NT2/D1 (cell line): ENCODE results near the gene GCGR.
A peak's percentile ranks its signal among the peaks of the same experiment; 100 is the strongest.

Source experiments
- DNase-seq: peaks from one replicate; pipeline ENCODE4 v3.0.0-alpha.2; 2011; ENCODE audit warnings: low read depth, low spot score
- H3K27me3 ChIP-seq: 2 replicates; pipeline ENCODE4 v1.6.0; 2011; ENCODE audit warnings: mild to moderate bottlenecking; ENCODE audit not compliant: insufficient read length, insufficient read depth
- H3K36me3 ChIP-seq: 2 replicates; pipeline ENCODE4 v1.6.1; 2011; ENCODE audit warnings: mild to moderate bottlenecking, low read length, mixed read lengths; ENCODE audit not compliant: insufficient read depth, insufficient read length
- H3K4me1 ChIP-seq: 2 replicates; pipeline ENCODE4 v1.5.1; 2011; ENCODE audit not compliant: insufficient read depth, insufficient read length
- H3K4me3 ChIP-seq: 2 replicates; pipeline ENCODE4 v1.5.1; 2011; ENCODE audit warnings: low read depth; ENCODE audit not compliant: insufficient read length
- H3K9ac ChIP-seq: 2 replicates; pipeline ENCODE4 v1.6.0; 2011; ENCODE audit warnings: low read depth; ENCODE audit not compliant: insufficient read length
- H3K9me3 ChIP-seq: 2 replicates; pipeline ENCODE4 v1.5.1; 2011; ENCODE audit warnings: mild to moderate bottlenecking, low read length; ENCODE audit not compliant: insufficient read depth
- SUZ12 ChIP-seq: IDR thresholded peaks from 2 replicates; pipeline ENCODE4 v1.6.1; 2011; ENCODE audit not compliant: insufficient read length, insufficient read depth; ENCODE audit errors: extremely low read depth
- YY1 ChIP-seq: IDR thresholded peaks from 2 replicates; pipeline ENCODE4 v1.6.1; 2011; ENCODE audit not compliant: insufficient read length, insufficient read depth
- ZNF274 ChIP-seq: IDR thresholded peaks from 2 replicates; pipeline ENCODE4 v1.6.1; 2011; ENCODE audit warnings: mild to moderate bottlenecking, low read depth, low read length

Gene GCGR

DNA sequence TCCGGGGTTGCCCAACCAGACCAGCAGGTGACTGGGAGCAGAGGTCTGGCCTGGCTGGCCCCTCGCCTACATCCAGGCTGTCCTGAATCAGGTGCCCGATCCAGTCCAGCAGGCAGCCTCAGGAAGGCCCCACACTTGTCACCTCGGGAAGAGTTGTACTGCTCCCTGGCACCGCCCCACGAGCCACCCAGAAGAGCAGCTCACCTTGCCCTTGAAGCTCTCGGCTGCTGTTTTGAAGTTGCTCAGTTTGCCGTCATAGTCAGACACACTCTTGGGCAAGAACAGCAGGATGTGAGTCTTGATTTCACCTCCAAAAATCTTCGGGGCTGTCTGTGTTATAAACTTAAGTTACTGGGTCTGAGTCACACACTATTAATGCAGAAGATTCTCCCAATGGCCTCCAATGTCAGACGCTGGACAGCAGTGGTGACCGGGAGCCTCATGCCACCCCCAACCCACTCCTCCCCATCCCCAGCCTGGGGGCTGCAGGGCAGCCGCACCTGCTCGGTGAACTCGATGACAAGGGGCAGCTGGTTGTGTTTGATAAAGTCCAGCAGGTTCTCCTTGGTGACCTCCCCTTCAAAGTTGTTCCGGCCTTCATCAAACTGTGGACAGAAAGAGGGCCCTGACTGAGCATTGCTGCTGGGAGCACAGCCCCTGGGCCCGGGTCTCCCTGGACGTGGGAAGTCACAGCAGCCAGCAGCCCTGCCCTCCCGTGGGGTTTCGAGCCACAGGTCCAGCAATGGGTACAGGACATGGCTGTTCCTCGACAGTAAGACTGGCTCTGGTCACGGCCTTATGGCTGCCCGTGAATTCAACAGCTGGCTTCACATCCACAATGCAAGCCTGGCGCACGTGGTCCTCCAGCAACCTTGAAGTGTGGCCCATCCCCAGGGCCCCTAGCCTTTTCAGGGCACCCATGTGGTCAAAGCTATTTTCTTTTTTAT is 43.1 kb downstream of the GCGR start:
- Histone ChIP-seq H3K4me3 (no peak overlapping the region), H3K9ac (no peak overlapping the region), H3K4me1 (peaks cover 7% of the 10 kb centered on the region), H3K36me3 (peaks cover 80% of the 10 kb centered on the region), H3K9me3 (no peaks in the 10 kb centered on the region), H3K27me3 (no peaks in the 10 kb centered on the region)
- TF ChIP-seq ZNF274 (no peak), YY1 (no peak), SUZ12 (no peak)
- no peak for DNase-seq

GRCh38 chr17:81849457-81849856 is 45.5 kb downstream of the GCGR start:
- no peak for DNase-seq
- peaks cover 5% of the 10 kb centered on the region for H3K4me1 ChIP-seq
- no peak for TF ChIP-seq ZNF274
- H3K27me3 ChIP-seq, result no peaks in the 10 kb centered on the region
- H3K9me3 ChIP-seq, result no peaks in the 10 kb centered on the region
- peaks cover 82% of the 10 kb centered on the region for H3K36me3 ChIP-seq
- no peak overlapping the region for H3K9ac ChIP-seq
- no peak overlapping the region for H3K4me3 ChIP-seq

DNA sequence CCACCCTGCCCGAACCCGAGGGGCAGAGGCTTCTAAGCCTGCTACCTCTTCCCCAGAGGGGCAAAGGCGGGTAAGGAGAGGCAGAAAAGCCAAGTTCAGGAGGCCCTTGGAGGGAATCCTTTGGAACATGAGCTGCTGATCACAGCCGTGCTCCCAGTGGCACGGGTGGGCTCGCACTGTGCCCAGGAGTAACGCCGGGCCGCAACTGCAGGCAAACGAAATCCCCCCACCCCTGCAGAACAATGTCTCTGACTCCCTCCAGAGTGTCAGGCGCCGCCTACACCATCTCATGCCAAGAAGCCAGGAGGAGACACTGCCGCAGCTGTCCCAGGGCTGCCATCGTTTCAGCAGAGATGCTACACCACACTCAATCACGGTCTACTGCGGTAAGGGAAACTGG is 47.5 kb downstream of the GCGR start:
- Histone ChIP-seq H3K4me1 (peaks cover 4% of the 10 kb centered on the region), H3K36me3 (peaks cover 81% of the 10 kb centered on the region), H3K9ac (no peak overlapping the region), H3K27me3 (no peaks in the 10 kb centered on the region), H3K4me3 (no peak overlapping the region), H3K9me3 (no peaks in the 10 kb centered on the region)
- no peak for DNase-seq
- TF ChIP-seq SUZ12 (no peak), YY1 (no peak), ZNF274 (no peak)

- no peak for DNase-seq
- H3K9me3 ChIP-seq, result no peaks in the 10 kb centered on the region
- no peak overlapping the region for H3K9ac ChIP-seq
- no peaks in the 10 kb centered on the region for H3K27me3 ChIP-seq
- no peak for TF ChIP-seq YY1
- no peak for TF ChIP-seq ZNF274
- no peak for TF ChIP-seq SUZ12
- peaks cover 4% of the 10 kb centered on the region for H3K4me1 ChIP-seq
- H3K36me3 ChIP-seq, result peaks cover 80% of the 10 kb centered on the region
- no peak overlapping the region for H3K4me3 ChIP-seq
Observed at GRCh38 chr17:81852237-81852636, 48.3 kb downstream of the GCGR start.

GRCh38 chr17:81854974-81855774 is 51.2 kb downstream of the GCGR start:
- DNase-seq, result no peak
- peaks cover 91% of the 10 kb centered on the region for H3K36me3 ChIP-seq

DNA sequence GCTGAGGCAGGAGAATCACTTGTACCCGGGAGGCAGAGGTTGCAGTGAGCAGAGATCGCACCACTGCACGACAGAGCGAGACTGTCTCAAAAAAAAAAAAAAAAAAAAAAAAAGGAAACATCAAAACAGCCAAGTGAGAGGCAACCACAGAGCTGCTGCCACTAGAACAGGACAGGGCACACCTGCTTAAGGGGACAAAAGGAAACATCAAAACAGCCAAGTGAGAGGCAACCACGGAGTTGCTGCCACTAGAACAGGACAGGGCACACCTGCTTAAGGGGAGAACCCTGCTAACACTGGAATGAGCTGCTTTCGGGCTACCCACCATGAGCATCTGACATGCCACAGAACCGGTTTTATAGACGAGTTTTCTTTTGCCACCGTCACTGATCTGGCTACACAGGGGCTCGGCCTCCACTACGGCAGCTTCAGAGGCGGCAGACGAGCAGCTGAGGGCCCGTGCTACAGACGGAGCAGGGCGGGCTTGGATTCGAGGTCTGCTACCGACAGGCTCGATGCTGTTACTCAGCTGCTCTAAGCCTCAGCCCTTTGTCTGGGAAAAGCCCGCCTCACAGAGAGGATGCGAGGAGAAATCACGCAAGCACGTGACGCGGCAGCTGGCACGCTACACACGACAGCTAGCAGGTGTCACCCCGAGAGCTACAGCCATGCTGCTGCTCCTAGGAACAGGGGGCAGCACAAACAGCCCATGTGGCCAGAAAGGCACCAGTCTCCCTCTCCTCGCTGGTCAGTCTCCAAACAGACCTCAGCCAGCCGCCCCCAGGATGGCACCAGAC is 54.4 kb downstream of the GCGR start:
- no peaks in the 10 kb centered on the region for H3K9me3 ChIP-seq
- H3K36me3 ChIP-seq, result peaks cover 74% of the 10 kb centered on the region
- H3K4me3 ChIP-seq, result peak overlapping the region; percentile 79
- DNase-seq, result no peak
- peaks cover 15% of the 10 kb centered on the region for H3K4me1 ChIP-seq
- H3K27me3 ChIP-seq, result no peaks in the 10 kb centered on the region
- TF ChIP-seq YY1 (no peak), SUZ12 (no peak), ZNF274 (no peak)
- peak overlapping the region; percentile 82 for H3K9ac ChIP-seq

More at GRCh38 chr17:81854974-81855774, 51.2 kb downstream of the GCGR start:
- H3K9ac ChIP-seq, result no peak overlapping the region
- no peak for TF ChIP-seq SUZ12
- no peak for TF ChIP-seq ZNF274
- H3K4me3 ChIP-seq, result no peak overlapping the region
- no peaks in the 10 kb centered on the region for H3K9me3 ChIP-seq
- peaks cover 17% of the 10 kb centered on the region for H3K4me1 ChIP-seq
- H3K27me3 ChIP-seq, result no peaks in the 10 kb centered on the region
